Activated naive CD4-positive, alpha-beta T cell treated with anti-CD3 and anti-CD28 coated beads, Interleukin-2, amount 50 U/mL, for 24 hours (primary cell): ENCODE measurements around the gene CCR1.
"Not testable (repeated sequence)": the region's sequence is repeated elsewhere in the genome, so short reads cannot be mapped to it uniquely, and the experiment has no call there.

Experiments used
- H3K27ac Mint-ChIP-seq: one replicate; pipeline ENCODE4 v1.8.0; 2021; ENCODE audit warnings: mild to moderate bottlenecking, mixed read lengths
- H3K27me3 Mint-ChIP-seq: one replicate; pipeline ENCODE4 v1.8.0; 2021; ENCODE audit warnings: mixed read lengths
- H3K36me3 Mint-ChIP-seq: one replicate; pipeline ENCODE4 v1.8.0; 2021; ENCODE audit warnings: mixed read lengths
- H3K4me1 Mint-ChIP-seq: one replicate; pipeline ENCODE4 v1.8.0; 2021; ENCODE audit warnings: mixed read lengths
- H3K4me3 Mint-ChIP-seq: one replicate; pipeline ENCODE4 v1.8.0; 2021; ENCODE audit warnings: mild to moderate bottlenecking, mixed read lengths
- H3K9me3 Mint-ChIP-seq: one replicate; pipeline ENCODE4 v1.8.0; 2021; ENCODE audit warnings: mixed read lengths

CCR1 gene

GRCh38 chr3:46221391-46221790, 13.3 kb upstream of the CCR1 start:
- Mint-ChIP-seq H3K9me3 (peaks cover 3% of the 10 kb centered on the region), H3K36me3 (peaks cover 2% of the 10 kb centered on the region), H3K27me3 (peaks cover 2% of the 10 kb centered on the region), H3K4me3 (no peak overlapping the region), H3K27ac (no peak overlapping the region), H3K4me1 (no peaks in the 10 kb centered on the region)

- Mint-ChIP-seq H3K4me3 (no peak overlapping the region), H3K27me3 (no peaks in the 10 kb centered on the region), H3K27ac (no peak overlapping the region), H3K36me3 (no peaks in the 10 kb centered on the region), H3K4me1 (no peaks in the 10 kb centered on the region), H3K9me3 (no peaks in the 10 kb centered on the region)
Observed at GRCh38 chr3:46218196-46218709, 10.1 kb upstream of the CCR1 start.

GRCh38 chr3:46215810-46216414, 7.8 kb upstream of the CCR1 start:
- Mint-ChIP-seq H3K27ac (no peak overlapping the region), H3K4me1 (no peaks in the 10 kb centered on the region), H3K27me3 (no peaks in the 10 kb centered on the region), H3K36me3 (no peaks in the 10 kb centered on the region), H3K4me3 (no peak overlapping the region), H3K9me3 (no peaks in the 10 kb centered on the region)

GRCh38 chr3:46214751-46215352, 6.7 kb upstream of the CCR1 start:
- Mint-ChIP-seq H3K4me3 (no peak overlapping the region), H3K27ac (no peak overlapping the region), H3K36me3 (no peaks in the 10 kb centered on the region), H3K4me1 (no peaks in the 10 kb centered on the region), H3K9me3 (no peaks in the 10 kb centered on the region), H3K27me3 (no peaks in the 10 kb centered on the region)

- no peaks in the 10 kb centered on the region for H3K36me3 Mint-ChIP-seq
- no peaks in the 10 kb centered on the region for H3K27me3 Mint-ChIP-seq
- no peak overlapping the region for H3K4me3 Mint-ChIP-seq
- H3K27ac Mint-ChIP-seq = no peak overlapping the region
- peaks cover 9% of the 10 kb centered on the region for H3K4me1 Mint-ChIP-seq
- no peaks in the 10 kb centered on the region for H3K9me3 Mint-ChIP-seq
Observed at GRCh38 chr3:46213201-46213600, 5.1 kb upstream of the CCR1 start.

- no peaks in the 10 kb centered on the region for H3K27me3 Mint-ChIP-seq
- H3K4me3 Mint-ChIP-seq = no peak overlapping the region
- H3K9me3 Mint-ChIP-seq = no peaks in the 10 kb centered on the region
- no peak overlapping the region for H3K27ac Mint-ChIP-seq
- peaks cover 14% of the 10 kb centered on the region for H3K4me1 Mint-ChIP-seq
- H3K36me3 Mint-ChIP-seq = no peaks in the 10 kb centered on the region
Observed at GRCh38 chr3:46212101-46212500, 4.0 kb upstream of the CCR1 start.

- H3K9me3 Mint-ChIP-seq = no peaks in the 10 kb centered on the region
- no peaks in the 10 kb centered on the region for H3K27me3 Mint-ChIP-seq
- H3K36me3 Mint-ChIP-seq = no peaks in the 10 kb centered on the region
- no peak overlapping the region for H3K27ac Mint-ChIP-seq
- H3K4me1 Mint-ChIP-seq = peaks cover 14% of the 10 kb centered on the region
- no peak overlapping the region for H3K4me3 Mint-ChIP-seq
Observed at GRCh38 chr3:46209746-46210470, 1.8 kb upstream of the CCR1 start.

- Mint-ChIP-seq H3K36me3 (no peaks in the 10 kb centered on the region), H3K9me3 (no peaks in the 10 kb centered on the region), H3K27me3 (no peaks in the 10 kb centered on the region), H3K4me3 (no peak overlapping the region), H3K27ac (no peak overlapping the region), H3K4me1 (peaks cover 14% of the 10 kb centered on the region)
Observed at GRCh38 chr3:46209053-46209452, 940 bp upstream of the CCR1 start.

GRCh38 chr3:46207514-46207913, 599 bp downstream of the CCR1 start:
- H3K27ac Mint-ChIP-seq, H3K36me3 Mint-ChIP-seq, H3K9me3 Mint-ChIP-seq, H3K27me3 Mint-ChIP-seq, H3K4me3 Mint-ChIP-seq: not testable (repeated sequence)
- H3K4me1 Mint-ChIP-seq = peaks cover 14% of the 10 kb centered on the region

GRCh38 chr3:46206282-46207015, 1.7 kb downstream of the CCR1 start:
- H3K9me3 Mint-ChIP-seq = no peaks in the 10 kb centered on the region
- H3K4me3 Mint-ChIP-seq = no peak overlapping the region
- H3K27ac Mint-ChIP-seq = no peak overlapping the region
- H3K36me3 Mint-ChIP-seq = no peaks in the 10 kb centered on the region
- no peaks in the 10 kb centered on the region for H3K27me3 Mint-ChIP-seq
- H3K4me1 Mint-ChIP-seq = peaks cover 14% of the 10 kb centered on the region

- H3K4me1 Mint-ChIP-seq = peaks cover 14% of the 10 kb centered on the region
- H3K4me3 Mint-ChIP-seq = no peak overlapping the region
- H3K9me3 Mint-ChIP-seq = no peaks in the 10 kb centered on the region
- H3K36me3 Mint-ChIP-seq = no peaks in the 10 kb centered on the region
- H3K27me3 Mint-ChIP-seq = no peaks in the 10 kb centered on the region
- no peak overlapping the region for H3K27ac Mint-ChIP-seq
Observed at GRCh38 chr3:46205286-46205960, 2.7 kb downstream of the CCR1 start.

- no peak overlapping the region for H3K27ac Mint-ChIP-seq
- no peaks in the 10 kb centered on the region for H3K9me3 Mint-ChIP-seq
- no peaks in the 10 kb centered on the region for H3K27me3 Mint-ChIP-seq
- H3K36me3 Mint-ChIP-seq = no peaks in the 10 kb centered on the region
- H3K4me1 Mint-ChIP-seq = peaks cover 9% of the 10 kb centered on the region
- H3K4me3 Mint-ChIP-seq = no peak overlapping the region
Observed at GRCh38 chr3:46203681-46204080, 4.4 kb downstream of the CCR1 start.

- H3K27ac Mint-ChIP-seq = no peak overlapping the region
- no peaks in the 10 kb centered on the region for H3K4me1 Mint-ChIP-seq
- H3K4me3 Mint-ChIP-seq = no peak overlapping the region
- no peaks in the 10 kb centered on the region for H3K27me3 Mint-ChIP-seq
- no peaks in the 10 kb centered on the region for H3K36me3 Mint-ChIP-seq
- no peaks in the 10 kb centered on the region for H3K9me3 Mint-ChIP-seq
Observed at GRCh38 chr3:46202535-46202934, 5.6 kb downstream of the CCR1 start.

GRCh38 chr3:46200790-46201189, 7.3 kb downstream of the CCR1 start:
- Mint-ChIP-seq H3K27me3 (no peaks in the 10 kb centered on the region), H3K4me1 (no peaks in the 10 kb centered on the region), H3K36me3 (no peaks in the 10 kb centered on the region), H3K9me3 (no peaks in the 10 kb centered on the region), H3K27ac (no peak overlapping the region), H3K4me3 (no peak overlapping the region)

- Mint-ChIP-seq H3K36me3 (no peaks in the 10 kb centered on the region), H3K9me3 (peaks cover 1% of the 10 kb centered on the region), H3K27ac (no peak overlapping the region), H3K4me3 (no peak overlapping the region), H3K4me1 (no peaks in the 10 kb centered on the region), H3K27me3 (no peaks in the 10 kb centered on the region)
Observed at GRCh38 chr3:46200211-46200610, 7.9 kb downstream of the CCR1 start.
